Fibroblast of skin of right quadriceps (primary cell): Measurements from ENCODE around the gene ADAMTSL3.
"Not testable (repeated sequence)": the region's sequence is repeated elsewhere in the genome, so short reads cannot be mapped to it uniquely, and the experiment has no call there.

ENCODE experiments used
- DNase-seq: peaks from one replicate; pipeline ENCODE4 v3.0.0-alpha.2; 2013

The ADAMTSL3 gene

DNA sequence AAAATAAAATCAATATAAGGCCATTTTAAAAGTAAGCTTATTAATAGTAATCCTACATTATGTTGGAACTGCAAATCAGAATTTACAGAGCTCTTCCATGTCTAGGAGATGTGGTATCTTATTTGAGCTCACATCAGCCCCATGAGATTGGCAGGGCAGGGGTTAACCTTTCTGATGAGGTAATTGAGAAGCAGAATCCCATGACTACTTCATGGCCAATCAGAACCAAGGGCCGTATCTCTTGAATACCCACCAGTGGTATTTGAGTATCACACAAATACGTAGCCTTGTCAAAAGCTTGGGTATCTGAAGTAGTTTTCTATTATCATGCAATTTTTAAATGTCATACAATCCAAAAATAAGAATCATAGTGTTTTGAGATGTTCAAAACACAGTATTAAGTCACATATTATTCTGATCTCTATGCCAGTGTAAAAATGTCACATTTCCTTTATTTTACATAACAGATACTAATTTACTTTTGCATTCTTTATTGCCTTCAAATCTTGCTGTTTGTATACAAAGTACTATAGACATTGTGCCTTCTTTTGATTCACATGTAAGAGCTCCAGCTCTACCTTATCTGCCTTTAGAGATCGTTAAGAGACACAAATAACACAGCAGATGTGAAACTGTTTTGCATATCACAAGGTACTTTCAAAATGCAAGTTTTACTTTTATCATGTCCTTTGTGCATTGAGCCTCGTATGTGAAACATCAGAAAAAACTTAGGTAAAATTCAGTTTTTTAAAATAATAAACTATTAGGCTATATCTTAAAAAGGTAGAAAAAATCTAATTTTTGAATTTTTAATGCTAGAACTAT lies 329.9 kb downstream of the ADAMTSL3 start:
- no peak for DNase-seq

DNA sequence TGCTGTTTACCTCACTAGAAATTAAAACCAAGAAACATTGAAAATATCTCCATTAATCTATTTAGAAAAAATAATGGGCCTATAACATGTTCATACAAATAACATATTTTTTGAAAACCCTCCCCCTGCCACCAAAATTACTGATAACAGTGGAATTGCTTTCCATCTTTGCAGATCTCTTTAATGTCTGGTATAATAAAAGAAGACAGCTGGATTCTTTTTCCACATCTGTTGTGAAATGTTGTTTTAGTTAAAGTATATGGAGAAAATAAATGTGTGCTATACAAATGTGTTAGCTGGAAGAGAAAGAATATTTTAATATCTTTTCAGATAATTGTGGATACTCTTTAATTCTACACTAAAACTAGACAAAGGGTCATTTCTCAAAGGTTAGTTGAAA lies 330.7 kb downstream of the ADAMTSL3 start:
- DNase-seq: no peak

DNA sequence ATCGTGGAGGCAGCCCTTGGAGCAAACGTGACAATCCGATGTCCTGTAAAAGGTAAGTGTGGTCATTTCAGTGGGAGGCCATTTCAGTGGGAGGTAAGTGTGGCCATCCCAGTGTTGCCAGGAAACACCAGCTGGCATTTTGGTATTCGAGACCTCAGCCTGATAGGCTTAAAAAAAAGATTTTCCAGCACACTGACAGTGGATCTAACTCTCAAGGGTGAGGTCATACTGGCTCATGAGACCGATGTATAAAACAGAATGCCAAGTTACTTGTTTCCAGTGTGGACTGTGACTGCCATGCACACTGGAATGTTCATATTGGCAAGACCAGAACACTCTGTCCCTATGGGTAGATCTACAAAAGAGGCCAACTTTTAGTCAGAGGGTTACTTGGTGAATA lies 337.2 kb downstream of the ADAMTSL3 start:
- no peak for DNase-seq

GRCh38 chr15:83992324-83993031 lies 338.6 kb downstream of the ADAMTSL3 start:
- DNase-seq: no peak

DNA sequence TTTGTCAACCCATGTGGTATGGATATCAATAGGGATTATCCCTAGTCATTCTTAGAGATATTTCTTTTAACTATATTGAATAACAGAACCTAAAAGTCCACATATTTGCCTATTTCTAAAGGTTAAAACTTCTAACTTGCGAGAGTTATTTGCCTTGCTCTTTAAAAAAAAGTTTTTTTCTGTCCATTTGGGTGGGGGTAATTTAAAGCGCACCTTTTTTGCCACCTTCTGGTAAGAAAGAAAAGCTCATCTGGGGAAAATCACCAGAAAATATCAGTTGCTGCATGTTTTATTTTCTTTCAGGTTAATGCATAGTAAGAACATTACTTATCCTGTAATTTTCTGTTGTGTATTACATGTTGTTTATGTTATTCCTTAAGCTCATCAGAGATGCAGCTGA lies 339.7 kb downstream of the ADAMTSL3 start:
- DNase-seq: no peak

- DNase-seq: peak; percentile 64
Measured at GRCh38 chr15:83998486-83998885, 344.6 kb downstream of the ADAMTSL3 start.

DNA sequence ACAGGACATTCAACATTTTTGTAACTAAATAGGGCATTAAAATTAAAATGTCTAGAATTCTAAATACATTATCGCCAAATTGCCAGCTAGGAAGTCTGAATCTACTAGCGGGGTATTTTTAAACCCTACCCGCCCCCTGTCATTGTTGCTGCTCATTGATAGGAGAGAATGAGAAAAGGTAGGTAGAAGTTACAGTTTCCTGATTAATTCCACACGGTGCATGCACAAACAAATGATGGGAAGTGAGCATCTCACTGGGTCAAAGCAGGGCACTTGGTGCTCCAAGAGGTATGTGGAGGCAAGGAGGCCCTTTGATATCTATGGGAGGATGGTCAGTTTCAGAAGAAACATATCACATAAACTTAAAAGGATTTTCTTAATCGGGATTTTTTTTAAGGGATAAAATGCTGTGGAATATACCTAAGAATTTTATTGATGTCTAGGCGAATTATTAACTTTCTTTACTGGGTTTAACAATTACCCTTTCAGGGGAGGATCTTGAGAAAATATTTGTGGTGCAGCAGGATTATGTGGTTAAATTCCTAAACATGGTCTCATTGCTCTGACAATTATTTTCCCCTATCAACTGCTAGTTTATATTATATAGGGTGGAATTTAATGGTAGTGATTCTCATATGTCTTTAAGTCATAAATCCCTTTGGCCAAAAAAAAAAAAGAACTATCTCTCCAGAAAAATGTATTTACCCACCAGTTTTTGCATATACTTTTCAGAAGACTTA lies 345.6 kb downstream of the ADAMTSL3 start:
- DNase-seq: peak; percentile 83

GRCh38 chr15:84001037-84001436 lies 347.1 kb downstream of the ADAMTSL3 start:
- DNase-seq: no peak

- DNase-seq: no peak
Measured at GRCh38 chr15:84001655-84002054, 347.7 kb downstream of the ADAMTSL3 start.

- DNase-seq: no peak
Measured at GRCh38 chr15:84003791-84004503, 350.0 kb downstream of the ADAMTSL3 start.

GRCh38 chr15:84006421-84006820 lies 352.5 kb downstream of the ADAMTSL3 start:
- DNase-seq: no peak

DNA sequence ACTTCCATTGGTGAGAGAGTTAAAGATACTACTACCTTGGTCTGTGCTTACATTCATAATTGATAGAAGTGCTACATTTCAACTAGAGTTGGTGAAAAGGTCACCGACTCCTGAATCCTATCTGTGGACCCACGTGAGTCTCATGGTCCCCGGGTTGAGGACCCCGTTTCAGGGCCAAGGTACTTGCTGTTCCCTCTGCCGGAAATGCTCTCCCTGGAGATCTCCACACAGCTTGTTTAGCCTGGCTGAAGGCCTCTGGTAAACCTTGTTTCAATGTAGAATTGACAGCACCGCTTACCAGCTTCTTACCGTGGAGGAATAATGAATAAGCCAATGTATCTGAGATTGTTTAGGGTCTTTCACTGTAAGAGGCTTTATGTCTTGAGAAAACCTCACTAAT lies 355.7 kb downstream of the ADAMTSL3 start:
- DNase-seq: no peak

- no peak for DNase-seq
Measured at GRCh38 chr15:84010246-84010645, 356.3 kb downstream of the ADAMTSL3 start.

GRCh38 chr15:84016371-84016770 lies 362.4 kb downstream of the ADAMTSL3 start:
- no peak for DNase-seq

- DNase-seq: no peak
Measured at GRCh38 chr15:84022516-84022915, 368.6 kb downstream of the ADAMTSL3 start.

DNA sequence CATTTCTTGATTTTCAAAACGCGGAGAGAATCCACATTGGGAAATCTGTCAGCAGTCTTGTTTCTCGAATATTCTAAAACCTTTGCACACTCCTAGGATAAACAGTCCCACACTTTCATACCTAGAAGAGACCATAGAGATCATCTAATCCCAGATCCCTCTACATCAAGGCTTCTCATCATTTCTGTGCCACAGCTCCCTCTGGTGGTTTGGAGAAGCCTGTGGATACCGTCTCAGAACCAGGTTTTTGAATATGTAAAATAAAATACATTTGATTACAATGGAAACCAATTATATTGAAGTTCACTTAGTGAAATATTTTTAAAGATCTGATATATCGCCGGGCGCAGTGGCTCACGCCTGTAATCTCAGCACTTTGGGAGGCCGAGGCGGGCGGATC lies 369.7 kb downstream of the ADAMTSL3 start:
- peak; percentile 16 for DNase-seq

- no peak for DNase-seq
Measured at GRCh38 chr15:84033793-84034553, 380.1 kb downstream of the ADAMTSL3 start.

- no peak for DNase-seq
Measured at GRCh38 chr15:84034578-84035398, 380.9 kb downstream of the ADAMTSL3 start.

- peak; percentile 39 for DNase-seq
Measured at GRCh38 chr15:84035399-84035766, 381.5 kb downstream of the ADAMTSL3 start.

GRCh38 chr15:84037301-84037700 lies 383.4 kb downstream of the ADAMTSL3 start:
- no peak for DNase-seq

DNA sequence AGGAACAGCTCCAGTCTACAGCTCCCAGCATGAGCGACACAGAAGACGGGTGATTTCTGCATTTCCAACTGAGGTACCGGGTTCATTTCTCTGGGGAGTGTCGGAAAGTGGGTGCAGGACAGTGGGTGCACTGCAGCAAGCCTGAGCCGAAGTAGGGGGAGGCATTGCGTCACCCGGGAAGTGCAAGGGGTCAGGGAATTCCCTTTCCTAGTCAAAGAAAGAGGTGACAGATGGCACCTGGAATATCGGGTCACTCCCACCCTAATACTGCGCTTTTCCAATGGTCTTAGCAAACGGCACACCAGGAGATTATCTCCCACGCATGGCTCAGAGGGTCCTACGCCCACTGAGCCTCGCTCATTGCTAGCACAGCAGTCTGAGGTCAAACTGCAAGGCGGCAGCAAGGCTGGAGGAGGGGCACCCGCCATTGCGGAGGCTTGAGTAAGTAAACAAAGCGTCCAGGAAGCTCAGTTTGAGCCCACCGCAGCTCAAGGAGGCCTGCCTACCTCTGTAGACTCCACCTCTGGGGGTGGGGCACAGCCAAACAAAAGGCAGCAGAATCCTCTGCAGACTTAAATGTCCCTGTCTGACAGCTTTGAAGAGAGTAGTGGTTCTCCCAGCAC lies 388.6 kb downstream of the ADAMTSL3 start:
- DNase-seq: not testable (repeated sequence)
